Sigmoid colon (tissue), 4 donors: ENCODE data around the gene AMBP.

ENCODE experiments used
- EP300 ChIP-seq, 4 donors: sonication (generic); formaldehyde crosslinking; IDR thresholded peaks; one replicate each; pipeline ENCODE4 v1.6.1; 2017; ENCODE audit warnings: antibody characterized with exemption in 4 of 4
- POLR2A ChIP-seq, 2 donors: fragments of 450-650 bp; IDR thresholded peaks; one replicate each; pipeline ENCODE4 v1.6.1; 2016; ENCODE audit warnings: antibody characterized with exemption in 2 of 2, mild to moderate bottlenecking in 2 of 2, moderate library complexity in 2 of 2
- POLR2AphosphoS5 ChIP-seq, 4 donors: sonication (generic); formaldehyde crosslinking; IDR thresholded peaks; one replicate each; pipeline ENCODE4 v1.6.1; 2017; ENCODE audit warnings: antibody characterized with exemption in 4 of 4
- TF ChIP-seq, protein P1 (sequence below), 4 experiments: fragments of 450-650 bp in 3 of 4; fragments of 200-600 bp in 1 of 4; IDR thresholded peaks; one replicate each; pipeline ENCODE4 v1.5.1; 2016 to 2019; ENCODE audit warnings: antibody characterized with exemption in 4 of 4, mild to moderate bottlenecking in 3 of 4, moderate library complexity in 2 of 4

DNA sequence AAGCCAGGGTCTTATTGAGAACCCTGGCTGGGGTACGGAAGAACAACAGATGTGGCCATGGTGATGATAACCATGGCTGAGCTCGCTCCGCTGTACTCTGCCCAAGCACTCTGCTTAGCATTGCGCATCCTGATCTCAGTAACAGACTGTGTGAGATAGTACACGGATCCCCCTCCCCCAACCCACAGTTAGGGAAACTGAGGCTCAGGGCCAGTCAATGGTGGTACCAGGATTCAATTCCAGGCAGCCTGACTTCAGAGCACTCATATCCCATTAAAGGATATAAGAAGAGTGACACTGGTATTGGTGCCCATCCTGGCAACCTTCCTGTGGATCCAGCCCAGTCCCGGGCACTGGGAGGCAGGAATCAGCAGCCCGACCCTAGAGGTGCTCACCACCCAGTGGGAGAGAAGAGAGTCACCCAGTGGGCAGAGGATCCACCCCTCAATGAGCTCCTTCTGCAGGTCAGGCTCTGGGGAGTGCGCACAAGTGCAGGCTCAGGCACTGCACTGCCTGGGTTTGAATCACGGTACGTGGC, 47.4 kb upstream of the AMBP start:
- TF ChIP-seq, protein P1, sequence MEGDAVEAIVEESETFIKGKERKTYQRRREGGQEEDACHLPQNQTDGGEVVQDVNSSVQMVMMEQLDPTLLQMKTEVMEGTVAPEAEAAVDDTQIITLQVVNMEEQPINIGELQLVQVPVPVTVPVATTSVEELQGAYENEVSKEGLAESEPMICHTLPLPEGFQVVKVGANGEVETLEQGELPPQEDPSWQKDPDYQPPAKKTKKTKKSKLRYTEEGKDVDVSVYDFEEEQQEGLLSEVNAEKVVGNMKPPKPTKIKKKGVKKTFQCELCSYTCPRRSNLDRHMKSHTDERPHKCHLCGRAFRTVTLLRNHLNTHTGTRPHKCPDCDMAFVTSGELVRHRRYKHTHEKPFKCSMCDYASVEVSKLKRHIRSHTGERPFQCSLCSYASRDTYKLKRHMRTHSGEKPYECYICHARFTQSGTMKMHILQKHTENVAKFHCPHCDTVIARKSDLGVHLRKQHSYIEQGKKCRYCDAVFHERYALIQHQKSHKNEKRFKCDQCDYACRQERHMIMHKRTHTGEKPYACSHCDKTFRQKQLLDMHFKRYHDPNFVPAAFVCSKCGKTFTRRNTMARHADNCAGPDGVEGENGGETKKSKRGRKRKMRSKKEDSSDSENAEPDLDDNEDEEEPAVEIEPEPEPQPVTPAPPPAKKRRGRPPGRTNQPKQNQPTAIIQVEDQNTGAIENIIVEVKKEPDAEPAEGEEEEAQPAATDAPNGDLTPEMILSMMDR (IDR thresholded peaks at IDR 0.05), result no peak
- TF ChIP-seq EP300 (IDR thresholded peaks at IDR 0.05) (no peak), POLR2A (IDR thresholded peaks at IDR 0.05) (no peak), POLR2AphosphoS5 (IDR thresholded peaks at IDR 0.05) (no peak)
